ENCODE data around the gene USP40.

USP40 gene

GRCh38 chr2:233430651-233431050, 135.9 kb downstream of the USP40 start:
- no peaks in the 10 kb centered on the region for H3K27me3 Mint-ChIP-seq (ENCODE audit: low read depth, poor library complexity)
- peaks cover 23% of the 10 kb centered on the region for H3K4me1 Mint-ChIP-seq
- no peak for DNase-seq

DNA sequence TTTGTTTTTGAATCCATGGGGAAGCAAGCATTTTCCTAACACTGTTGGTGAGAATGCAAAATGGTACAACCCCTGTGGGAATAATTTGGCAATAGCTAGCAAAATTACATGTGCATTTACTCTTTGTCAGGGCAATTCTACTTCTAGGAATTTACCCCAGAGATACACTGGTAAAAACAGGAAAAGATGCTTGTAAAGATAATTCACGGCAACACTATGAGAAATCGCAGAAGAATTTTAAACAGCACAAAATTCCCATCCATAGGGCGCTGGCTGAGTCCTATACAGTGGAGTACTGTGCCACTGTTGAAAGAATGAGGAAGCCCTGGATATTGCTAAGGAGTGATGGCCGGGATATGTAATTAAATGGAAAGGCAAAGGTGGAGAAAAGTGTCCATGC, 136.5 kb downstream of the USP40 start:
- no peak overlapping the region for H3K27ac Mint-ChIP-seq
- DNase-seq: no peak

More at GRCh38 chr2:233430651-233431050, 135.9 kb downstream of the USP40 start:
- TF ChIP-seq CTCF (IDR thresholded peaks at IDR 0.05): no peak
- Mint-ChIP-seq H3K27ac (no peak overlapping the region), H3K9me3 (peaks cover 12% of the 10 kb centered on the region), H3K4me3 (no peak overlapping the region), H3K36me3 (ENCODE audit: low read depth) (peaks cover 41% of the 10 kb centered on the region)

DNA sequence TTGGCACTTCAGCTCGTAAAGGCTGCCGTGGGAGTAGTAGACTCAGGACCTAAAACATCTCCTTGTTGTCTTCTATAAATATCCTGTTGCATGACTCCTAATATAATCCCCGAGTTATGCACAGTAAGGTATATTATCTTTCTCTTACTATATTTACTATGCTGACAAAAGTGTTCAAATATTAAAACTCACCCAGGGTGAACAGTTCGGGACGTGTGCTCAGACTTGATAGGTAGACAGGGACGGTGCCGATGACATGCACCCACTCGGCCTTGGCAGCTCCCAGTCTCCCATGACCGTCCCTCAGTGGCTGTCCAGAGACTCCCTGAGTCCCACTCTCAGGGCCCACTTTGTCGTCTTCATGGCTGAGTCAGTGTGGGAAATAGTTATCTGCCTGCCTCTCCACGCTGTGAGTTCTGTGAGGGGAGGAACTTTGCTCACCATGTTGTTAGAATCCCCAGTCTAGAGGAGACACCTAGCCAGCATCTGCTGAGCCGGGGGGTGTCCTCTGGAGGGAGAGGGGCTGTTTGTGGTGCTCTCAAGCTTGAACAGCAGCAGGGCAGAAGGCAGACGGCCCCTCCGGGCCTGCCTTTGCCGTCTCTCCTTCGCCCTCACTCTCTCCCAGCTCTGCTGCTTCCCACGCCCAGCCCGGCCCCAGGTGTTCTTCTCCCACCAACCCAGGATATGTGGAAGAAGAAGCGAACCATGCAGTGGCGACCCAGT, 137.2 kb downstream of the USP40 start:
- Mint-ChIP-seq H3K27ac (peak overlapping the region; percentile 87), H3K4me1 (peaks cover 17% of the 10 kb centered on the region), H3K36me3 (ENCODE audit: low read depth) (peaks cover 51% of the 10 kb centered on the region), H3K9me3 (peaks cover 14% of the 10 kb centered on the region), H3K4me3 (no peak overlapping the region), H3K27me3 (ENCODE audit: low read depth, poor library complexity) (no peaks in the 10 kb centered on the region)
- DNase-seq: no peak
- TF ChIP-seq CTCF (IDR thresholded peaks at IDR 0.05): no peak

More for the DNA sequence above, 136.5 kb downstream of the USP40 start:
- Mint-ChIP-seq H3K4me1 (peaks cover 23% of the 10 kb centered on the region), H3K4me3 (no peak overlapping the region), H3K9me3 (peaks cover 14% of the 10 kb centered on the region), H3K27me3 (ENCODE audit: low read depth, poor library complexity) (no peaks in the 10 kb centered on the region), H3K36me3 (ENCODE audit: low read depth) (peaks cover 44% of the 10 kb centered on the region)
- TF ChIP-seq CTCF (IDR thresholded peaks at IDR 0.05): no peak

- H3K27ac Mint-ChIP-seq: no peak overlapping the region
- no peak for DNase-seq
- no peaks in the 10 kb centered on the region for H3K27me3 Mint-ChIP-seq (ENCODE audit: low read depth, poor library complexity)
- no peak overlapping the region for H3K4me3 Mint-ChIP-seq
- no peak for TF ChIP-seq CTCF (IDR thresholded peaks at IDR 0.05)
- peaks cover 16% of the 10 kb centered on the region for H3K4me1 Mint-ChIP-seq
- peaks cover 14% of the 10 kb centered on the region for H3K9me3 Mint-ChIP-seq
- peaks cover 59% of the 10 kb centered on the region for H3K36me3 Mint-ChIP-seq (ENCODE audit: low read depth)
These were observed 138.1 kb downstream of the USP40 start for GRCh38 chr2:233428438-233428837.

GRCh38 chr2:233428008-233428407, 138.6 kb downstream of the USP40 start:
- H3K27ac Mint-ChIP-seq: no peak overlapping the region
- peaks cover 14% of the 10 kb centered on the region for H3K9me3 Mint-ChIP-seq
- DNase-seq: no peak
- TF ChIP-seq CTCF (IDR thresholded peaks at IDR 0.05): no peak
- H3K4me3 Mint-ChIP-seq: no peak overlapping the region
- H3K36me3 Mint-ChIP-seq (ENCODE audit: low read depth): peaks cover 63% of the 10 kb centered on the region
- peaks cover 16% of the 10 kb centered on the region for H3K4me1 Mint-ChIP-seq
- no peaks in the 10 kb centered on the region for H3K27me3 Mint-ChIP-seq (ENCODE audit: low read depth, poor library complexity)
